CD4-positive, alpha-beta T cell (primary cell): Measurements from ENCODE around the gene IFNGR2. TPM values are rescaled to one million over a fixed set of nuclear protein-coding genes. Genes with fewer than 3 reads are reported as not detected.

ENCODE experiments used
- ATAC-seq: fragments of 200-7000 bp; cut with Tn5 transposase; one replicate; pipeline ENCODE4 v1.10.0; 2022; ENCODE audit warnings: mild to moderate bottlenecking; ENCODE audit not compliant: poor library complexity
- CTCF ChIA-PET: fragments of 350-600 bp; sonication (Branson Sonifier 250); formaldehyde crosslinking; loops from one replicate; lab custom pipeline; 2021; ENCODE audit warnings: antibody characterized with exemption, inconsistent platforms; lab: Charles Lee
- POLR2A ChIA-PET: fragments of 350-600 bp; sonication (Branson Sonifier 250); formaldehyde crosslinking; loops from one replicate; lab custom pipeline; 2021; ENCODE audit warnings: antibody characterized with exemption, inconsistent platforms; lab: Charles Lee
- DNase-seq, 14 experiments: peaks; one replicate each; pipeline ENCODE4 v3.0.0-alpha.2; 2013 to 2020; ENCODE audit warnings: mixed read lengths in 2 of 14
- H3K27ac ChIP-seq, 2 donors: one replicate each; pipeline versions ENCODE4 v1.5.1 to v1.7.0; 2013; ENCODE audit warnings: low read length in 2 of 2, low read depth in 1 of 2, mild to moderate bottlenecking in 1 of 2
- H3K27me3 ChIP-seq, 2 experiments: 1 replicate in 1 of 2; 2 replicates in 1 of 2; pipeline versions ENCODE4 v1.6.1 to v1.7.0; 2013; ENCODE audit warnings: low read length in 2 of 2, control low read depth in 1 of 2, mild to moderate bottlenecking in 1 of 2, moderate library complexity in 1 of 2; ENCODE audit not compliant: insufficient read depth in 2 of 2, control insufficient read depth in 1 of 2
- H3K36me3 ChIP-seq: one replicate; pipeline ENCODE4 v1.6.1; 2013; ENCODE audit warnings: low read length, control low read depth; ENCODE audit not compliant: insufficient read depth
- H3K4me1 ChIP-seq: one replicate; pipeline ENCODE4 v1.6.1; 2013; ENCODE audit warnings: low read length, control low read depth; ENCODE audit not compliant: insufficient read depth
- H3K4me3 ChIP-seq: one replicate; pipeline ENCODE4 v1.5.1; 2013; ENCODE audit warnings: mild to moderate bottlenecking, low read length, moderate library complexity
- H3K9me3 ChIP-seq, 2 experiments: 1 replicate in 1 of 2; 2 replicates in 1 of 2; pipeline versions ENCODE4 v1.6.1 to v1.7.0; 2013; ENCODE audit warnings: low read length in 2 of 2, mild to moderate bottlenecking in 2 of 2, control low read depth in 1 of 2, moderate library complexity in 1 of 2; ENCODE audit not compliant: control insufficient read depth in 1 of 2, insufficient read depth in 1 of 2
- H3K27ac Mint-ChIP-seq: one replicate; pipeline ENCODE4 v1.8.0; 2020; ENCODE audit warnings: mixed read lengths
- H3K27me3 Mint-ChIP-seq: one replicate; pipeline ENCODE4 v1.8.0; 2021; ENCODE audit warnings: mixed read lengths
- H3K36me3 Mint-ChIP-seq: one replicate; pipeline ENCODE4 v1.8.0; 2021; ENCODE audit warnings: low read depth, mixed read lengths
- H3K4me1 Mint-ChIP-seq: one replicate; pipeline ENCODE4 v1.8.0; 2021; ENCODE audit warnings: low read depth, mixed read lengths
- H3K4me3 Mint-ChIP-seq: one replicate; pipeline ENCODE4 v1.8.0; 2020; ENCODE audit warnings: mild to moderate bottlenecking, mixed read lengths
- H3K9me3 Mint-ChIP-seq: one replicate; pipeline ENCODE4 v1.8.0; 2020; ENCODE audit warnings: mixed read lengths
- CTCF ChIP-seq: fragments of 200-600 bp; IDR thresholded peaks from one replicate; pipeline ENCODE4 v1.8.0; 2022; ENCODE audit warnings: antibody characterized with exemption, mild to moderate bottlenecking
- intact Hi-C, 2 experiments: fragments of 100-400 bp; cut with DNase I in 1 of 2; cut with micrococcal nuclease in 1 of 2; formaldehyde crosslinking; loops; one replicate each; pipeline versions ENCODE4 v1.15.1 to v1.9.0; 2023 to 2025; cut with DNase I, micrococcal nuclease
- total RNA-seq, 174 experiments: library from RNA in 2 of 174; stranded (reverse) in 2 of 174; gene quantifications; one replicate each; pipeline ENCODE4 v1.2.3 and lab custom pipeline; 2021 to 2026

IFNGR2 gene
- total RNA-seq, 2 experiments from 2014 or later: 14.6 to 17.7 TPM

GRCh38 chr21:33364830-33365229 is 38.4 kb upstream of the IFNGR2 start:
- DNase-seq (no peak), ATAC-seq (no peak)
- CTCF ChIA-PET: no interaction called here
- Mint-ChIP-seq H3K27me3 (no peaks in the 10 kb centered on the region), H3K9me3 (peaks cover 5% of the 10 kb centered on the region), H3K4me1 (peaks cover 21% of the 10 kb centered on the region), H3K4me3 (no peak overlapping the region), H3K27ac (no peak overlapping the region), H3K36me3 (peaks cover 10% of the 10 kb centered on the region)
- peaks cover 20 to 21% of the 10 kb centered on the region in 2 experiments for H3K9me3 ChIP-seq
- no peak overlapping the region for H3K4me3 ChIP-seq
- H3K36me3 ChIP-seq: no peaks in the 10 kb centered on the region
- H3K27ac ChIP-seq: no peak overlapping the region
- no peaks in the 10 kb centered on the region for H3K27me3 ChIP-seq
- intact Hi-C loops: loop anchor here (5.0 to 10.0 kb wide), 4 partner anchors 37 to 130 kb away; partner anchors contain the start of genes IFNGR2 (in 1 of the 2) and IL10RB (in 1 of the 2)
- TF ChIP-seq CTCF: no peak
- H3K4me1 ChIP-seq: peaks cover 17% of the 10 kb centered on the region
- POLR2A ChIA-PET: no interaction called here

- Mint-ChIP-seq H3K27me3 (no peaks in the 10 kb centered on the region), H3K4me3 (no peak overlapping the region), H3K36me3 (peaks cover 4% of the 10 kb centered on the region), H3K9me3 (peaks cover 5% of the 10 kb centered on the region), H3K4me1 (peaks cover 5% of the 10 kb centered on the region), H3K27ac (no peak overlapping the region)
- POLR2A ChIA-PET: interaction anchor here (0.7 kb wide), 1 partner anchor 42 kb away, joined by 3 read pairs; no protein-coding TSS in a partner anchor
- peaks cover 3% of the 10 kb centered on the region for H3K4me1 ChIP-seq
- no peaks in the 10 kb centered on the region for H3K27me3 ChIP-seq
- ATAC-seq (no peak), DNase-seq (no peak)
- peaks cover 21 to 25% of the 10 kb centered on the region in 2 experiments for H3K9me3 ChIP-seq
- H3K36me3 ChIP-seq: no peaks in the 10 kb centered on the region
- CTCF ChIA-PET: no interaction called here
- H3K4me3 ChIP-seq: no peak overlapping the region
- no peak overlapping the region for H3K27ac ChIP-seq
- intact Hi-C loops: loop anchor here in 1 of 2 experiments (10.0 kb wide), 1 partner anchor 133 kb away; no protein-coding TSS in a partner anchor
- TF ChIP-seq CTCF: no peak
Measured at GRCh38 chr21:33367309-33367973, 35.8 kb upstream of the IFNGR2 start.

GRCh38 chr21:33368124-33368523 is 35.1 kb upstream of the IFNGR2 start:
- no peak for TF ChIP-seq CTCF
- H3K27me3 ChIP-seq: no peaks in the 10 kb centered on the region
- ChIA-PET POLR2A (no interaction called here), CTCF (no interaction called here)
- H3K27ac ChIP-seq: no peak overlapping the region
- no peaks in the 10 kb centered on the region for H3K4me1 Mint-ChIP-seq
- peaks cover 5% of the 10 kb centered on the region for H3K9me3 Mint-ChIP-seq
- no peak overlapping the region for H3K4me3 Mint-ChIP-seq
- H3K27ac Mint-ChIP-seq: no peak overlapping the region
- H3K36me3 Mint-ChIP-seq: peaks cover 4% of the 10 kb centered on the region
- no peak overlapping the region for H3K4me3 ChIP-seq
- H3K4me1 ChIP-seq: no peaks in the 10 kb centered on the region
- H3K9me3 ChIP-seq: peaks cover 21 to 25% of the 10 kb centered on the region in 2 experiments
- no peaks in the 10 kb centered on the region for H3K36me3 ChIP-seq
- intact Hi-C loops: loop anchor here in 1 of 2 experiments (10.0 kb wide), 1 partner anchor 133 kb away; no protein-coding TSS in a partner anchor
- DNase-seq (no peak), ATAC-seq (no peak)
- no peaks in the 10 kb centered on the region for H3K27me3 Mint-ChIP-seq
